ENCODE measurements around the gene SPINT3. TPM values are rescaled to one million over a fixed set of nuclear protein-coding genes. Genes with fewer than 3 reads are reported as not detected.

Gene SPINT3
- total RNA-seq, 1 donor from 2014 or later, result not detected

- no peak overlapping the region for H3K27ac Mint-ChIP-seq (ENCODE audit: unreplicated experiment)
- no peaks in the 10 kb centered on the region for H3K9me3 Mint-ChIP-seq (ENCODE audit: unreplicated experiment)
- TF ChIP-seq CTCF (IDR thresholded peaks at IDR 0.05), result no peak
- H3K4me1 Mint-ChIP-seq (ENCODE audit: unreplicated experiment), result no peaks in the 10 kb centered on the region
- no peak overlapping the region for H3K4me3 Mint-ChIP-seq (ENCODE audit: unreplicated experiment)
- H3K27me3 Mint-ChIP-seq (ENCODE audit: unreplicated experiment), result peaks cover 20% of the 10 kb centered on the region
- no peaks in the 10 kb centered on the region for H3K36me3 Mint-ChIP-seq (ENCODE audit: unreplicated experiment)
- no peak for DNase-seq (ENCODE audit: extremely low spot score, unreplicated experiment)
Measured at GRCh38 chr20:45509091-45509490, 6.3 kb downstream of the SPINT3 start.

GRCh38 chr20:45508068-45508886 lies 7.1 kb downstream of the SPINT3 start:
- Mint-ChIP-seq H3K27ac (ENCODE audit: unreplicated experiment) (no peak overlapping the region), H3K4me1 (ENCODE audit: unreplicated experiment) (no peaks in the 10 kb centered on the region), H3K27me3 (ENCODE audit: unreplicated experiment) (peaks cover 20% of the 10 kb centered on the region), H3K36me3 (ENCODE audit: unreplicated experiment) (no peaks in the 10 kb centered on the region), H3K9me3 (ENCODE audit: unreplicated experiment) (no peaks in the 10 kb centered on the region), H3K4me3 (ENCODE audit: unreplicated experiment) (no peak overlapping the region)
- peak; percentile 76 for DNase-seq (ENCODE audit: extremely low spot score, unreplicated experiment)
- no peak for TF ChIP-seq CTCF (IDR thresholded peaks at IDR 0.05)

- Mint-ChIP-seq H3K27ac (ENCODE audit: unreplicated experiment) (no peak overlapping the region), H3K4me3 (ENCODE audit: unreplicated experiment) (no peak overlapping the region), H3K4me1 (ENCODE audit: unreplicated experiment) (no peaks in the 10 kb centered on the region), H3K36me3 (ENCODE audit: unreplicated experiment) (no peaks in the 10 kb centered on the region), H3K9me3 (ENCODE audit: unreplicated experiment) (no peaks in the 10 kb centered on the region), H3K27me3 (ENCODE audit: unreplicated experiment) (peaks cover 24% of the 10 kb centered on the region)
- peak; percentile 27 for DNase-seq (ENCODE audit: extremely low spot score, unreplicated experiment)
- TF ChIP-seq CTCF (IDR thresholded peaks at IDR 0.05), result no peak
Measured at GRCh38 chr20:45507011-45507820, 8.2 kb downstream of the SPINT3 start.

GRCh38 chr20:45506398-45506797 lies 9.0 kb downstream of the SPINT3 start:
- H3K36me3 Mint-ChIP-seq (ENCODE audit: unreplicated experiment), result no peaks in the 10 kb centered on the region
- H3K27me3 Mint-ChIP-seq (ENCODE audit: unreplicated experiment), result peaks cover 22% of the 10 kb centered on the region
- no peak overlapping the region for H3K27ac Mint-ChIP-seq (ENCODE audit: unreplicated experiment)
- H3K4me1 Mint-ChIP-seq (ENCODE audit: unreplicated experiment), result no peaks in the 10 kb centered on the region
- no peak overlapping the region for H3K4me3 Mint-ChIP-seq (ENCODE audit: unreplicated experiment)
- no peaks in the 10 kb centered on the region for H3K9me3 Mint-ChIP-seq (ENCODE audit: unreplicated experiment)
- no peak for DNase-seq (ENCODE audit: extremely low spot score, unreplicated experiment)
- no peak for TF ChIP-seq CTCF (IDR thresholded peaks at IDR 0.05)

- no peaks in the 10 kb centered on the region for H3K36me3 Mint-ChIP-seq (ENCODE audit: unreplicated experiment)
- no peaks in the 10 kb centered on the region for H3K9me3 Mint-ChIP-seq (ENCODE audit: unreplicated experiment)
- TF ChIP-seq CTCF (IDR thresholded peaks at IDR 0.05), result no peak
- H3K27ac Mint-ChIP-seq (ENCODE audit: unreplicated experiment), result no peak overlapping the region
- H3K27me3 Mint-ChIP-seq (ENCODE audit: unreplicated experiment), result peaks cover 14% of the 10 kb centered on the region
- no peak for DNase-seq (ENCODE audit: extremely low spot score, unreplicated experiment)
- no peaks in the 10 kb centered on the region for H3K4me1 Mint-ChIP-seq (ENCODE audit: unreplicated experiment)
- H3K4me3 Mint-ChIP-seq (ENCODE audit: unreplicated experiment), result no peak overlapping the region
Measured at GRCh38 chr20:45503403-45503802, 12.0 kb downstream of the SPINT3 start.
